Ovary (tissue), 3 donors: ENCODE results near the gene FBXO27.

Experiments used
- CTCF ChIP-seq, 3 donors: fragments of 450-650 bp in 2 of 3; fragments of 200-600 bp in 1 of 3; IDR thresholded peaks; one replicate each; pipeline versions ENCODE4 v1.5.1 to v1.8.0; 2016 to 2022; ENCODE audit warnings: antibody characterized with exemption in 3 of 3, mild to moderate bottlenecking in 1 of 3
- EP300 ChIP-seq: sonication (generic); formaldehyde crosslinking; IDR thresholded peaks from one replicate; pipeline ENCODE4 v1.6.1; 2017; ENCODE audit warnings: antibody characterized with exemption
- POLR2A ChIP-seq: fragments of 450-650 bp; IDR thresholded peaks from one replicate; pipeline ENCODE4 v1.6.1; 2017; ENCODE audit warnings: antibody characterized with exemption, mild to moderate bottlenecking, moderate library complexity
- donor health status: DM: no; HTN: no; CAD: no.

- TF ChIP-seq CTCF (IDR thresholded peaks at IDR 0.05): no peak
- no peak for TF ChIP-seq POLR2A
- TF ChIP-seq EP300: no peak
Observed at GRCh38 chr19:38989066-38989605, 43.2 kb downstream of the FBXO27 start.
